ENCODE data around the gene TAGLN3. TPM values are rescaled to one million over a fixed set of nuclear protein-coding genes. Genes with fewer than 3 reads are reported as not detected.
A peak's percentile ranks its signal among the peaks of the same experiment; 100 is the strongest.

The TAGLN3 gene
- total RNA-seq, 2 donors from 2014 or later, result 0.52 to 0.99 TPM

DNA sequence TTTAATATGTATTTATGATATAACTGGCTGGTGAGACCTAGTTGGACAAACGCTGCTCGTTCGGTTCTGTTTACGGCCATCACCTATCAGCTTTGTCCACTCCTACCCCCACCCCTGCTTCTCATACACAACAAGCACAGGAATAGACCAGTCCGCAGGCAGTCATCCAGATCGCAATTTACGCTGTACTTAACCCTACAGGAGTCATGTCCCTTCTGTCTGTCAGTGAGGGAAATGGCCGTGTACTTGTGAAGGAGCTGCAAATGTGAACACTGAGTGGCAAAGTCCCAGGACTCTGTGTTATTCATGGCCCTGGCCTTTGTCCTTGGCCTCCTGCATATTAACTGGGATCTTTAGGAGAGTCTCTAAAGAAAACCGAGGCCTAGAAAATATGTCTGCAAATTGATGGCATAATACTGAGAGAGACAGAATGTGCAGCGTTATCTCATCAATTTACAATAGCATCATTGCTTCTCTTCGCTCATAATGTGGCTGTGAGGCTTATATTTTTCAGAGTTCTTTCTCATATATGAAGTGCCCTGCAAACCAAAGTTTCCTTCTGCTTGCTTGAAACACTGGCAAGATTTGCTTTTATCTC is 27.1 kb upstream of the TAGLN3 start:
- no peak for TF ChIP-seq POLR2A (IDR thresholded peaks at IDR 0.05)
- TF ChIP-seq, protein P1, sequence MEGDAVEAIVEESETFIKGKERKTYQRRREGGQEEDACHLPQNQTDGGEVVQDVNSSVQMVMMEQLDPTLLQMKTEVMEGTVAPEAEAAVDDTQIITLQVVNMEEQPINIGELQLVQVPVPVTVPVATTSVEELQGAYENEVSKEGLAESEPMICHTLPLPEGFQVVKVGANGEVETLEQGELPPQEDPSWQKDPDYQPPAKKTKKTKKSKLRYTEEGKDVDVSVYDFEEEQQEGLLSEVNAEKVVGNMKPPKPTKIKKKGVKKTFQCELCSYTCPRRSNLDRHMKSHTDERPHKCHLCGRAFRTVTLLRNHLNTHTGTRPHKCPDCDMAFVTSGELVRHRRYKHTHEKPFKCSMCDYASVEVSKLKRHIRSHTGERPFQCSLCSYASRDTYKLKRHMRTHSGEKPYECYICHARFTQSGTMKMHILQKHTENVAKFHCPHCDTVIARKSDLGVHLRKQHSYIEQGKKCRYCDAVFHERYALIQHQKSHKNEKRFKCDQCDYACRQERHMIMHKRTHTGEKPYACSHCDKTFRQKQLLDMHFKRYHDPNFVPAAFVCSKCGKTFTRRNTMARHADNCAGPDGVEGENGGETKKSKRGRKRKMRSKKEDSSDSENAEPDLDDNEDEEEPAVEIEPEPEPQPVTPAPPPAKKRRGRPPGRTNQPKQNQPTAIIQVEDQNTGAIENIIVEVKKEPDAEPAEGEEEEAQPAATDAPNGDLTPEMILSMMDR (IDR thresholded peaks at IDR 0.05), result no peak
- ATAC-seq (no peak), DNase-seq (peak in 2 of 4 donors; percentile 4 to 19)
- Histone ChIP-seq H3K4me1 (peaks cover 6% of the 10 kb centered on the region), H3K27me3 (no peaks in the 10 kb centered on the region), H3K9me3 (no peaks in the 10 kb centered on the region), H3K36me3 (replicated peaks in 1 of 2; ENCODE audit: insufficient read depth in 1 of 2, low read depth in 2 of 2) (no peaks in the 10 kb centered on the region), H3K27ac (no peak overlapping the region), H3K4me3 (no peak overlapping the region)
- 75 to 77% methylated on average over 11 of the region's 11 CpGs for WGBS, 2 donors
- intact Hi-C loops (cut with DNase I), result no loop called here

- Histone ChIP-seq H3K9me3 (no peaks in the 10 kb centered on the region), H3K4me3 (no peak overlapping the region), H3K27ac (no peak overlapping the region), H3K27me3 (no peaks in the 10 kb centered on the region), H3K36me3 (replicated peaks in 1 of 2; ENCODE audit: insufficient read depth in 1 of 2, low read depth in 2 of 2) (no peaks in the 10 kb centered on the region), H3K4me1 (no peaks in the 10 kb centered on the region)
- intact Hi-C loops (cut with DNase I), result no loop called here
- ATAC-seq (no peak), DNase-seq (no peak)
- TF ChIP-seq POLR2A (IDR thresholded peaks at IDR 0.05), result no peak
- TF ChIP-seq, protein P1 (IDR thresholded peaks at IDR 0.05), result no peak
- 44 to 79% methylated on average over 3 of the region's 3 CpGs for WGBS, 2 donors
These were observed 25.8 kb upstream of the TAGLN3 start for GRCh38 chr3:111972891-111973290.

- H3K4me3 ChIP-seq, result no peak overlapping the region
- DNase-seq, result no peak
- no peak for TF ChIP-seq POLR2A (IDR thresholded peaks at IDR 0.05)
- TF ChIP-seq, protein P1 (IDR thresholded peaks at IDR 0.05), result no peak
- 80 to 94% methylated on average over 2 of the region's 2 CpGs for WGBS, 2 donors
- no peaks in the 10 kb centered on the region for H3K27me3 ChIP-seq
- H3K27ac ChIP-seq, result no peak overlapping the region
- H3K9me3 ChIP-seq, result no peaks in the 10 kb centered on the region
- no peak for ATAC-seq
- intact Hi-C loops (cut with DNase I), result no loop called here
- peaks cover 8% of the 10 kb centered on the region for H3K4me1 ChIP-seq
- H3K36me3 ChIP-seq (replicated peaks in 1 of 2; ENCODE audit: insufficient read depth in 1 of 2, low read depth in 2 of 2), result no peaks in the 10 kb centered on the region
These were observed 23.6 kb upstream of the TAGLN3 start for GRCh38 chr3:111975131-111975530.

DNA sequence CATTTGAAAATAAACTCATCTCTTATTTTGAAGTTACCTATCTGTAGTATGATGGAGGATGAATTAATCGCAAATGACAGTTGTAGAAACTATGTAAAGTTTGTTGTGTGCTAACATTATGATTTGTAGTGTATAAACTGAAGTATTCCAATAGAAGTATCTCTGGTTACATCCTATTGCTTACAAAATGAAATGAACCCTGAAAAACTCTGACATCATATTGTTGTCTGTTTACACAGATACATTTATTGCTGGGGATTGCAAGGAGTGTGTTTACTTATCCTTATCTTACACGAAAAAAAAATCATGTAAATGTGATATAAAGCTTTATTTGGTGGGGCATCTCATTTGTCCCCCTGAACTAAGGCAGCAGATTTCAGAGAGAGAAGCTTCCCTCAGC is 22.5 kb upstream of the TAGLN3 start:
- no peak for ATAC-seq
- no peaks in the 10 kb centered on the region for H3K9me3 ChIP-seq
- no peaks in the 10 kb centered on the region for H3K27me3 ChIP-seq
- no peaks in the 10 kb centered on the region for H3K36me3 ChIP-seq (replicated peaks in 1 of 2; ENCODE audit: insufficient read depth in 1 of 2, low read depth in 2 of 2)
- no peak overlapping the region for H3K27ac ChIP-seq
- H3K4me1 ChIP-seq, result peaks cover 17% of the 10 kb centered on the region
- intact Hi-C loops (cut with DNase I), result no loop called here
- no peak overlapping the region for H3K4me3 ChIP-seq
- no peak for TF ChIP-seq POLR2A (IDR thresholded peaks at IDR 0.05)
- TF ChIP-seq, protein P1 (IDR thresholded peaks at IDR 0.05), result no peak
- no peak for DNase-seq
- WGBS, 2 donors, result 49 to 60% methylated on average over 2 of the region's 2 CpGs

Measured in body of pancreas (tissue), 4 donors.